ENCODE results near the gene SCML1.

SCML1 gene

GRCh38 chrX:17736856-17737709 lies at the start of gene SCML1:
Gene SCML1, plus strand, starts transcription at chrX:17737493. Its CDS starts 6,694 bp downstream, at chrX:17744187.
- DNase-seq: peak; percentile 75

- no peak for DNase-seq
Observed at GRCh38 chrX:17687648-17688047, 49.6 kb upstream of the SCML1 start.

DNA sequence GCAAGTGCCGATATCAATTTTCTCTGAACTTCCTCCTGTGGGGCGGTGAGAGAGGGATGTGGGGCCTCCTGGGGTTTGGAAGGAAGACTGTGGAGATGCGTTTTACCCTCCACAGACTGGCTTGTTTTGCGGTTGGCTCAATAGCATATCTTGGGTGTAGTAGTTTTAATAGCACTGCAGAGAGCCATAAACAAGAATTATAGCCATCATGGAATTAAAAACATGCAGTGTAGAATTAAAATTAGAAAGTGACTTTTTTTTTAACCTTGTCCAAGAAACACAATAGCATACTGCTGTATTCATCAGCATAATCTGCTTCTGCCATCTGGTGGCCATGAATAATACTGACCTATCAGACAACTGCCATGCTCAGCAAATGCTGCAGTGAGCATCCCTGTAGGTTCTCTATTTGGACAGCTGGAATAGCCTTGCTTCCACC lies 47.3 kb upstream of the SCML1 start:
- DNase-seq: no peak

GRCh38 chrX:17692709-17693346 lies 44.5 kb upstream of the SCML1 start:
- no peak for DNase-seq

- no peak for DNase-seq
Observed at GRCh38 chrX:17697191-17697590, 40.1 kb upstream of the SCML1 start.

DNA sequence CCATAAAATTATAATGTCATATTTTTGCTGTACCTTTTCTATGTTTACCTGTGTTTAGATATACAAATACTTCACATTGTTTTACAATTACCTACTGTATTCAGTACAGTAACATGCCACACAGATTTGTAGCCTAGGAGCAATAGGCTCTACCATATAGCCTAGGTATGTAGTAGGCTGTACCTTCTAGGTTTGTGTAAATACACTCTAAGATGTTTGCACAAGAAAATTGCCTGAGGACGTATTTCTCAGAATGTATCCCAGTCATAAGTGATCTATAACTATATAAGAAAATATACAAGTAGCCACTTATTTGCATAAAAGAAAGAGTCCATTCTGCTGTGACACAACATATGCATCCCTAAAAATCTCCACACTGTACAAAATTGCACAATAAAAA lies 36.3 kb upstream of the SCML1 start:
- no peak for DNase-seq

DNA sequence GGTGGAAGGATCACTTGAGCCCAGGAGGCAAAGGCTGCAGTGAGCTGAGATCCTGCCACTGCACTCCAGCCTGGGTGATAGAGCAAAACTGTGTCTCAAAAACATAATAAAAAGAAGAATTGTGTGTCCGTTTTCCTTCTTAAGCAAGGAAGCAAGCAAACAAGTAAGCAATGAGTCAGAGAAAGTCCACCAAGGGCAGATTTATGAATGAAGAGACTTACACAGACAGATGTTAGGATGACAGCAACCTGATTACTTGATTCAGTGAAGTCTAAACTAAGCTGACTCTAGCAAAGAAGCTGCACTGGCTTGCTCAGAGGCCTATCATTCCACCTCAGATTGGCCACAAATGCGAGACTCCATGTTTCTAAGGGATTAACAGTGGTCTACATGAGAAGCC lies 34.1 kb upstream of the SCML1 start:
- DNase-seq: no peak

DNA sequence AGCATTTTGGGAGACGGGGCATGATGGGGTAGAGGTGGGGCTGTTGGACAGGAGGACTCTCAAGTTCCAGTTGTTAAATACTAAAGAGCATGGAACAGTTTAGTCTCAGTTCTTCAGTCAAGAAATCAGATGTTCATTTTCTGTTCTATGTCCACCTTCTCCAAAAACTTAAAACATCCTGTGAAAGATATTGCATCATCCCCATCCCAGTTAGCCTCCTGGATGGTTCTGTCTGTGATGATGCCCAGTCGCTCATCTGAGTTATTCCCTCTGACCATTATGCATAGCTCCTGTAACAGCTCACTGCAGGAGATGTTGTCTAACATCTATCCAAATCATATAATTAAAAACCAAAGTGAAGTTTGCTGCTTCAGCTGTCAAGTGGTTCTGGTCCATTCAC lies 32.1 kb upstream of the SCML1 start:
- no peak for DNase-seq

- DNase-seq: no peak
Observed at GRCh38 chrX:17706676-17707075, 30.6 kb upstream of the SCML1 start.

DNA sequence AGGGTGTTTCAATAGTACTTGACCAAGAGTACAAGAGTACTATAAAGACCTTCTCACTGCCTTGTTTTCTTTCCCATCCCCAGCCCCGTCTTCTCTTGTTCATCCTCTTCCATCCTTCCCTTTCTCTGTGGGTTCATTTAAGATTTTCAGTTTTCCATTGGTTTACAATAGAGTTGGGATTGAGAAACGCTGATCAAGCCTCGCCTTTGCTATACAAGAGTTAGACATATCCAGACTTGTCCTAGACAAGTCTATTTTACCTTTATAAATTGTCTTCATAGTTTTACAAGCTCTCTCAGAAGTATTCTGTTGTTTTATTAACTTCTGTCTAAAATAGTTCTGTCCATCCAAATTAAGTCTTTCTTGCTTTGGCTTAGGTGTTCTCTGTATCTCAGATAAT lies 29.6 kb upstream of the SCML1 start:
- DNase-seq: no peak

DNA sequence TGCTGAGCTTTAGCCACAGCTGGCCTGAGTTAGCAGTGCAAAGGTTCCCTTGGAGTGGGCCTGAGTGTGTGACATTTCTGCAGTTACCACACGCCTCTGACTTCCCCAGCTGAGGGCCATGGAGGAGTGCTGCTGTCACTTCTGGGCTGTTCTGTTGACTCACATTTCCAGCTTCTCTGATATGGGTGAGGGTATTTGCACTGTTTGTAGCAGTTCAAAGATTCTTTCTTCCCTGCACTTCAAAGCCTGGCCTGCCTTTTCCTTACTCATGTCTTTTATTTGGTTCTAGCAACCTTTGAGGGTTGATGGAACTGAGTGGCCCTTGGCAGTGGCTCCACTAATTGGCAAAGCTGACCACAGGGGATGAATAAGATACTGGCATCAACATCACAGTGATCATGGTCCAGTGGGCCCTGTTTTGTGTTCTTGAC lies 26.4 kb upstream of the SCML1 start:
- DNase-seq: no peak

DNA sequence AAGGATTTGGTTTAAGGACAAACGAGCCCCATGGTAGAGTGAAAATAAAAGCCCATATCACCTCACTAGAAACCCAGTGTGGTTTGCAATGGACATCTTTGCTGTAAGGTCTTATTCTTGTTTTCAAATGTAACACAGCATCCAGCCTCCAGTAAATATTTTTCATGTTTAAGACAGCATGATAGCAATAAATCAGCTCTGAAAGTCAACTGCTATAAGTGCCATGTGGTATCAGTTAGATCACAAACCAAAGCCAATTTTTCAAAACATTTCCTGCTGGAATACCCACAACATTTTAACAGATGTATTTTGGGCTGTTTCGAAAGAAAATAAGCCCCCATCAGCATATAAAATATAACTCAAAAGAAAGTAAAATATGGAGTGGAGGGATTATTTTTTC lies 24.0 kb upstream of the SCML1 start:
- DNase-seq: no peak

GRCh38 chrX:17718649-17719165 lies 18.6 kb upstream of the SCML1 start:
- DNase-seq: no peak

DNA sequence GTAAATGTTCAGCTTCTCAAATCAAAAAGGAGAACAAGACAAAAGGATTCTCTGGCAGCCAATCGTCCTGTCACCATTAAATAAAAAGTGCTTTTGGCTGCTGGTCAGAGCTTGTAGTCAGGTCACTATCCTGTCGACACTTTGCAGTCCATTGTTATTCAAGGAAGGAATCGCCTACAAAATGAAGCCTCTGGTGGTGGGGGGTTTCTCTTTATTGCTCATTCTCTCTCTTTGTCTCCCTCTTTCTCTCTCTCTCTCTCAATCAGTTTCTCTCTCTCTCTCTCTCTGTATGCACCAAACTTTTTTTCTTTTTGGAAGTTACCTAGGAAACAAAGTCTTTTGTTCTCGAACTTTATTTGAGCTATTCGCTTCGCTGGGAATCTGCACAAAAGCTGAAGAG lies 17.6 kb upstream of the SCML1 start:
- DNase-seq: no peak

DNA sequence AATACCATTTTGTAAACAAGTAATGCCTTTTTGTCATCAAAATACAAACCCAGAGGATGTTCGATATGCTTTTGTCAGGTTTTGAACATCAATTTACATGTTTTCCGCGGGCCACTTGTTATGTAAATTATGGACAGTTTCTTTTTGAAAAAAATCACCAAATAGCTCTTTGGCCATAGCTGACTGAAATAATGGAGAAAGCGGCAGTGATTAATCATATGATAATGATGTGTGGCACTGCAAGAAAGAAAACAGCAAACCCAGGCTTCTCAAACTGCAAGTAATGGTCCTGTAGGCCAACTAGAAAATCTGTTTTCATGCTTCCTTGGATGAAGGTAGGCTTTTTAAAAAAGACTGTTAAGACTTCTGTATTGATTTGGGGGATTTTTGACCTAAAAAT lies 15.6 kb upstream of the SCML1 start:
- DNase-seq: no peak

- no peak for DNase-seq
Observed at GRCh38 chrX:17725181-17725580, 12.1 kb upstream of the SCML1 start.

DNA sequence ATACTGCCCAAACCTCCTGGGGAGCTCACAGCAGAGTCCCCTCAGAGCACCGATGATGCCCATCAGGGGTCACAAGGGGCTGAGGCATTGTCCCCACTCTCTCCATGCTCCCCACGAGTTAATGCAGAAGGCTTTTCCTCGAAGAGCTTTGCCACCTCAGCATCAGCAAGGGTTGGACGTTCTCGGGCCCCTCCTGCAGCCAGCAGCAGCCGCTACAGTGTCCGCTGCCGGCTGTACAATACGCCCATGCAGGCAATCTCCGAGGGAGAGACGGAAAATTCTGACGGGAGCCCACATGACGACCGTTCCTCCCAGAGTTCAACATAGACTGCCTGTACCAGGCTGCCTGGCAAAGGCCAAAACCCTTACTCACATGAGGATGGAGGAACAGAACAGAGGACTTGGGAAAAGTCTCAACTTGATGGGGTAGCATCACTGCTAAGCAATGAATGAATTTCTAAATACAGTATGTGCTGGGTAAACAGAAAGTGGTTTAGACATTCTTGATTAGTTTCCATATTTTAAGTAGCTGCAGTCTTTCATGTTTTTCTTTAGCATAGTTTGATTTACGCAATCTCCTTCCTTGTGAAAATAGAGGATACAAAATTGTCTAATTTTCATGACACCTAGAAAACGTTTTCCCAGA lies 5.0 kb upstream of the SCML1 start:
- no peak for DNase-seq

GRCh38 chrX:17735406-17735805 lies 1.9 kb upstream of the SCML1 start:
- DNase-seq: no peak

DNA sequence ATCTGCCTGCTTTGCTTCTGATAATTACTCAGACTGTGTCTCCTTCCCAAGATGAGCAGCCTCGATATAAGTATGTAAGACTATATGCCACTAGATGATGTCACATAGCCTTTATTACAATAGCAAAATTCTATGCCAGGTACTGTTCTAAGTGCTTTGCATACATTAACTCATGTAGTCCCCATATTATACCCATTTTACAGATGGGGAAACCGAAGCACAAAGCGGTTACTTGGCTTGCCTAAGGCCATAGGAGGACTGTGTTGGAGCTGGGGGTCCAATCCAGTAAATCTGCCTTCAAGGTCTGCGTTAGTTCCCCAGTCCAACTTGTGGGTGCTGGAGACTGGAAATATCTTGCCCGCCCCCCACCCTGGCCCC lies 826 bp upstream of the SCML1 start:
- DNase-seq: no peak

DNA sequence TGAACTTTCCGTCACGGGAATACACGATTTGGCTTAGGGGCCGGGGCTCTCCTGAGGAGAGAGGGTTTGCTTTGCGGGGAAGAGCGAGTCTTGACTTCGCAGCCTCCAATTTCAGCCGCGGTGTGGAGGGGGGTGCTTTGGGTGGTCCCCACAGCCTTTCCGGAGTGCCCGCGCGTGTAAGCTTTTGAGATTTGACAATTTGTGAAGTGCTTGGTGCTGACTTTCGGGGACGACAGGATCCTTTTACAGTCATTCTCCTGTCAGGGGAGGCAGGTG lies 355 bp downstream of the SCML1 start:
- no peak for DNase-seq

DNA sequence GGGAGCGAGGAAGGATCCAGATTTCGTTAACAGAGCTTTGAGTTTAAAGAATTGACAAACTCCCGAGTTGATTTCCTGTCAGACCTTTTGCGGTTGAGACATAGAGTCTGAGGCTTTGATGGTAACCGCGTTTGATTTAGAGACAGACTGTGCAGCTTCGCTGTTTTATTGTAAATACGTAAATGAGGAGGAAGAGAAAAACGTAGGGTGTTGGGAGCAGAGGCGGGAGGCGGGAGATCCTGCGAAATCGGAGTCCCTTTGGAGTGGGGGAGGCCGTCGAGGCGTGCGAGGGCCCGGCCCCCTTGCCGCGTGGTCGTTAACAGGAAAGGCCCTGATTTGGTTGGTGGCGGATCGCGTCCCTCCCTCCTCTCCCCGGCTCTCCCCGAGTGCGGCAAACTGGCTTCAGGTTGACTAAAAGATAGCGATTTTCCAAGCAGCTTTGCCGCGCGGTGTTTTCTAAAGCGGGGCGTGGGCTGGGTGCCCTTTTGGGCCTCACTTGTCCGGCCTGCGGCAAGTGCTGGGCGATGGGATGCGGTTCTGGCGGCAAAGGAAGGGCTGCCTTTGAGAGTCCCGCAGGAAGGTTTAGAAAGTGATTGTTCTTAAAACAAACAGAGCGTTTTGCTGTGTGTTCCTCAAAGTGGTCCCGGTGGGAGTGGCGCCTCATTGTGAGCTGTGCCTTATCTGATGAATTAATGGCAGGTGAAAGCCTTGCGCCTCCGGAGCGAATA lies 857 bp downstream of the SCML1 start:
- no peak for DNase-seq

DNA sequence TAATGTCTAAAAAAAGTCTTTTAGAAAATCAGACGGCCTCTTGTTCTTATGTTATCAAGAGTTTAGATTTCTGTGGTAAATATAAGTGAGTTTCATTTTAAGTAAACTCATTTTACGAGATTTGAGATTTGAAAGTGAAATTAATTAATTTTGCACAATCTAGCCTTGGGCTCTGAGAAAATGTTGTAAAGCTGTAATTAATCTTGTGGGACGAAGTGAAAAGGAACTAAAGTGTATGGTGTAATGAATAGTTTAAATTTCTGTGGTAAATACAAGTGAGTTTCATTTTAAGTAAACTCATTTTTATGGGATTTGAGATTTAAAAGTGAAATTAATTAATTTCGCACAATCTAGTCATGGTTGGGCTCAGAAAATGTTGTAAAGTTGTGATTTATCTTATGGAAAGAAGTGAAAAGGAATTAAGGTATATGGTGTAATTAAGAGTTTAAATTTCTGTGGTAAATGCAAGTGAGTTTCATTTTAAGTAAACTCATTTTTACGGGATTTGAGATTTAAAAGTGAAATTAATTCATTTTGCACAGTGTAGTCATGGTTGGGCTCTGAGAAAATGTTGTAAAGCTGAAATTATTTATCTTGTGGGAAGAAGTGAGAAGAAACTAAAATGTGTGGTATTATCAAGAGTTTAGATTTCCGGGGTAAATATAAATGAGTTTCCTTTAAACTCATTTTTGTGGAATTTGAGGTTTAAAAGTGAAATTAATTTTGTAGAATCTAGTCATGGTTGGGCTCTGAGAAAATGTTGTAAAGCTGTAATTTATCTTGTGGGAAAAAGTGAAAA lies 1.6 kb downstream of the SCML1 start:
- DNase-seq: no peak
